WTC11 (cell line): ENCODE measurements around the gene CIBAR2.

Experiments used
- SP1 ChIP-seq: sonication (generic); formaldehyde crosslinking; conservative IDR thresholded peaks from 2 replicates; pipeline ENCODE4 v1.8.1; 2022; ENCODE audit warnings: missing genetic modification reagents
- TF ChIP-seq, protein P1 (sequence below): fragments of 200-600 bp; IDR thresholded peaks from 2 replicates; pipeline ENCODE4 v1.8.0; 2022; ENCODE audit warnings: antibody characterized with exemption

DNA sequence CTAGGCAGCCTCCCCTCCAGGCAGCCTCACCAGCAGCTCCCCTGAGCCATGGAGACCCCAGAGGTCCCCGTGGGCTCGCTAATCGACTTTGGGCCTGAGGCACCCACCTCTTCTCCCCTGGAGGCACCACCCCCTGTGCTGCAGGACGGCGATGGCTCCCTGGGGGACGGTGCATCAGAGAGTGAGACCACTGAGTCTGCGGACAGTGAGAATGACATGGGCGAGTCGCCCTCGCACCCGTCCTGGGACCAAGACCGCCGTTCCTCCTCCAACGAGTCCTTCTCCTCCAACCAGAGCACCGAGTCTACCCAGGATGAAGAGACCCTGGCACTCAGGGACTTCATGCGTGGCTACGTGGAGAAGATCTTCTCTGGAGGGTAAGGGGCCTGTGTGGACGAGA is 45.2 kb downstream of the CIBAR2 start:
- TF ChIP-seq, protein P1, sequence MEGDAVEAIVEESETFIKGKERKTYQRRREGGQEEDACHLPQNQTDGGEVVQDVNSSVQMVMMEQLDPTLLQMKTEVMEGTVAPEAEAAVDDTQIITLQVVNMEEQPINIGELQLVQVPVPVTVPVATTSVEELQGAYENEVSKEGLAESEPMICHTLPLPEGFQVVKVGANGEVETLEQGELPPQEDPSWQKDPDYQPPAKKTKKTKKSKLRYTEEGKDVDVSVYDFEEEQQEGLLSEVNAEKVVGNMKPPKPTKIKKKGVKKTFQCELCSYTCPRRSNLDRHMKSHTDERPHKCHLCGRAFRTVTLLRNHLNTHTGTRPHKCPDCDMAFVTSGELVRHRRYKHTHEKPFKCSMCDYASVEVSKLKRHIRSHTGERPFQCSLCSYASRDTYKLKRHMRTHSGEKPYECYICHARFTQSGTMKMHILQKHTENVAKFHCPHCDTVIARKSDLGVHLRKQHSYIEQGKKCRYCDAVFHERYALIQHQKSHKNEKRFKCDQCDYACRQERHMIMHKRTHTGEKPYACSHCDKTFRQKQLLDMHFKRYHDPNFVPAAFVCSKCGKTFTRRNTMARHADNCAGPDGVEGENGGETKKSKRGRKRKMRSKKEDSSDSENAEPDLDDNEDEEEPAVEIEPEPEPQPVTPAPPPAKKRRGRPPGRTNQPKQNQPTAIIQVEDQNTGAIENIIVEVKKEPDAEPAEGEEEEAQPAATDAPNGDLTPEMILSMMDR: no peak
- no peak for TF ChIP-seq SP1 (CRISPR knock-in tag)
